GM18868 (cell line): ENCODE measurements around the gene CACNA1E.

Experiments
- ATAC-seq: cut with Tn5 transposase; IDR thresholded peaks from one replicate; pipeline ENCODE4 v1.9.1; 2021; ENCODE audit warnings: mild to moderate bottlenecking, moderate library complexity; ENCODE audit not compliant: unreplicated experiment

CACNA1E gene

DNA sequence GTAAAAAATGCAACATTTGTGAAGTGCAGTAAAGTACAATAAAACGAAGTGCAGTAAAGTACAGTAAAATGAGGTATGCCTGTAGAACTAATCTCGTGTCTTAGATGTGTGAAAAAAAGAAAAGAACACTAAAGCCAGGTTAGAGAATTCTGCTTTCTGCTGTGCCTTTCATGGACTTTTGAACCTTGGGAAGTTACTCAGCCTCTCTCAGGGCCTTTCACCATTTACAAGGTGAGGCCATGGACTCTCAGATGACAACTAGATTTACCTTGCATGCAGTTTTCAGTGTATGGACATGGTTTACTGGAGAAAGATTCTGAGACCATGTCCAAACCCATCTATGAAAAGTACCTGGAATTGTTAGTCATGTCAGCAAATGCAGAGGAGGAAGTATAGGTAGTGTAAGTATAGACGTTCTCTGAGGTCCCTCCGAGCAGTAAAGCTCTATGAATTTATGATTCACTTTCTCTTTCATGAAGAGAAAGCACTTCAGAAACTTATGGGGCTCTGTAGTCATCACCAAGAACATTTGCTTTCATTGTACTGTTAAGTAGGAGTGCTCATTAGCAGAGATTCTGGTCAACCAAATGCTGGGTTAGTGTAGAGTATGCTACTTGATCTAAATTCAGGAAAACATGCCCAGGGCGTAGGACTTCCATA, 143.1 kb downstream of the CACNA1E start:
- peak; percentile 86 for ATAC-seq

DNA sequence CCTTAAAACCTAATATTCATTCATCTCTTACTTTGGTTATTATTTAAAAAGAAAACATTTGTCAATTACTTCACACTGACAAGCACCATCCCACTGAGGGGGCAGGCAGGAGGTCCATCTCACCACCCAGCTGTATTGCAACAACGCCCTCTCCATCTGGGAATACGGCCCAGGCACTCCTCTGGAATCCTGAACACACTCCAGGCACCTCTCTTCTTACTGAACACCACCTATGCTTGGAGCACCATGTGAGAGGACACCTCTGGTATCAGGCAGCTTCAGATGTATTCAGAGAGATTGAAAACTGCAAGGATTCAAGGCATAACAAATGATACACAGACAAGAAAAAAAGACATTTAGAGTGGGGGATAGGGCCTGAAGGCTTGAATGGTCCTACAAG, 147.1 kb downstream of the CACNA1E start:
- ATAC-seq, result no peak

DNA sequence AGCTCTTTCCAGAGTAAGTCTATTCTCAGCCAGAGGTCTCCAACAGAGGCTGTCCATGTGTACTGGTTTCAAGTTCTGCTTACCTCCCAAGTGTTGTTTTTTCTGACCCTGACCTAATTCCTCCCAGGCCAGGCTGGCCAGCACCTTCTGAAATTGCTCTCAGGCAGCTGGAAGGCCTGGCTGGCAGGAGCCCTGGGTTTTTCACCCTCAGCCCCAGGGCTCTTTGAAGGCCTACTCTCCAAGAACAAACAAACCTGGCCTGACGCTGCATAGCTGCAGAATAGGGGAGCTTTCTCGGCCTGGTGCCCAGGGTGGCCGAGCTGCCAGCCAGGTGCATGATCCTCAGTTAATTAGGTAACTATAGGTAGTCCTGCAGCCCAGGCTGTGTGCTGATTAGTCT, 147.5 kb downstream of the CACNA1E start:
- no peak for ATAC-seq

DNA sequence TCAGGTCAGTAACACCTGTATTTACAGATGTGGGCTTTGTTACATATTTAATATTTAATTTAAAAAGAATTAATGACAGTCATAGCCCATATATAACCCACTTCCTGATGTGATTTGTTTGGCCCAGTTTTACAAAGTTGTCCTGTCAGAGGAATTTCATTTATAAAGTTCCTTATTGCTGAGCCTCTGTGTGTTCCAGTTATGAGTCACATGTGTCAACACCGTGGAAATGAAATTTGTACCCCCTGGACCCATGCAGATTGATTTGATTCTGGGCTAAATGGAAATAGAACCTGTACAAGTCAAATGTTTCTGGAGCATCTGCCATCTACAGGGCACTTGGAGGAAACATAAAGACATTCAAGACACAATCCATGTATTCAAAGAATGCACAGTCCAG, 149.2 kb downstream of the CACNA1E start:
- ATAC-seq, result no peak

DNA sequence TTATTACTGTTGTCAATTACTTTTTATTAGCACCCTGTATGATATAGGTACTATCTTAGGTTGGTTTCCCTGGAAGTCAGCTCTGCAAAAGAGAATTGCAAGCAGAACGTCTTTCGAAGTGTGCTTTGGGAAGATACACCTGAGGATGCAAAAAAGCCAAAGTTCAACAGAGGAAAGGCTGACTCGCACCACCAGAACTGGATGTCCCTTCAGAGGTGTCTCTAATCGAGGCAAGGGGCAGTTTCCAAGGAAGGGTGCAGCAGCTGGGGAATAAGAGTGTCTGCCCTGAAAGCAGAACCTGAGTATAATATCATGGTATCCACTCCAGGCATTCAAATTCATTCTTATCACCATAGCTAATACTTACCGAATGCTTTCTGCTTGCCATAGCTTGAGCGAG, 149.6 kb downstream of the CACNA1E start:
- no peak for ATAC-seq

DNA sequence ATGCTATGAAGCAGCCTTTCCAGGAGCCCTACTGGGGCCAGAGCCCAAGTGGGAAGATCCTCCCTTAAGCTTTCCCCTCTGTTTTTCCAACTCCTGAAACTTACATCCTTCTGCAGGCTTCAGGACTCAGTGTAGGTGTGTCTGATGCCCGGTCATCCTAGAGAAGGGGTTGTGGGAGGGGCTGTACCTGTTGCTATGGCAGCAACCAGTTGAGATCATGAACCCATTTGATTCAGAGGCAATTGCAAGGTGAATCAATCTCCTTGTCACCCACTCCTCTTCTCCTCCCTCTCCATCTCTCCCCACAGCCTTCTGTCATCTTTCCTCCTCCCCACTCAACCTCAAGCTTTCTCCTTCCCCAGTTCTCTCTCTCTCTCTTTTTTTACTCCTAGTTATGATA, 151.8 kb downstream of the CACNA1E start:
- ATAC-seq, result no peak

DNA sequence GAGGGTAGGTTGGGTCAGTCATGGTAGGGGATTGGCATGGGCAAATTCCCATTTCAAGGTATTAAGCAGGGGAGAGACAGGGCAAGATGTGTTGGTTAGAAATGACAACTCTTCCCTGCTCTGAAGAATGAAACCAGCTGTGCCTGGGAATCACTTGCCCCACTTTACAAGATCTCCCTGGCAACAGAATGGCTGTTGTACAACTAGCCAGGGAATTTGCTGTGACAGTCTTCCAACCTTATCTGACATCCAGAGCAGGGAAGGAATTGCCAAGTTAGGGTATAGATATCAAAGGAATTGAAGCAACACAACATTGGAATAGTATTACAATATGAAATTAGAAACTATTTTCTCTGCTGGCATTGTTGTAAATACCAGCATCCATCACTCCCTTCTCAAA, 154.7 kb downstream of the CACNA1E start:
- ATAC-seq, result no peak

DNA sequence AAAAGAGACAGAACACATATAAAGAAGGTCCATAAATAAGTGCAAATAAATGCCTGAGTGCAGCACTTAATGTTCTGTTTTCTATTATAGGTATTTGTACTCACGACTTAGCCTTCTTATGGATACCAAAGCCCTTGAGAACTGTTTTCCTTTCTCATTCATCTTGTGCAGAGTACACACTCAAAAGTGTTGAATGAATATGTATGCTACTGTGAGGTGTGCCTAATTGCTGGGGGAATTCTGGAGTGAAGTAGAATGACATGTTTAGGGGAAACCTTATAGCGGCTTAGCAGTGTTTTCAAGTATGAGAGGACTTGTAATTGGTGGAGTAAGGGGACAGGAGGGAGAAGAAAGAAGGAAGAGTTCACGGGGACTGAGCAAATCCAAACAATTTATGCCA, 157.6 kb downstream of the CACNA1E start:
- peak; percentile 59 for ATAC-seq

DNA sequence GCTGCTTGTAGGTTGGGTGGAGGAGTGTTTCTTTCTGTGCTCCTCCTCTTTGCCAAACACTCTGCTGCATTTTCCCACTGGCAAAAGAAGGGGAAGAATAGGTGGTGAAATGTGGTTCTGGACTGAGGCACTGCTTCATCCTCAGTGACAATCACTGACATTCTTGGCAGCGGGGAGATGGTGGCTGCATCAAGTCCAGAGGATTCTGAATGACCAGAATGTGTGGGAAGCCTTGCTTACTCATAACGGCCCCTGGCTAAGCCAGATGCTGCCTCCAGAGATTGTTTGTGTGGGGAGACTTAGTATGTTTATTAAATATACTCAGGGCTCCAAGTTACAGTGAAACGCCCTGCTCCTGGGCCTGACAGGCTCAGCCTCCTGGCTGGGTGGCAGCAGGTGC, 160.3 kb downstream of the CACNA1E start:
- ATAC-seq, result no peak

DNA sequence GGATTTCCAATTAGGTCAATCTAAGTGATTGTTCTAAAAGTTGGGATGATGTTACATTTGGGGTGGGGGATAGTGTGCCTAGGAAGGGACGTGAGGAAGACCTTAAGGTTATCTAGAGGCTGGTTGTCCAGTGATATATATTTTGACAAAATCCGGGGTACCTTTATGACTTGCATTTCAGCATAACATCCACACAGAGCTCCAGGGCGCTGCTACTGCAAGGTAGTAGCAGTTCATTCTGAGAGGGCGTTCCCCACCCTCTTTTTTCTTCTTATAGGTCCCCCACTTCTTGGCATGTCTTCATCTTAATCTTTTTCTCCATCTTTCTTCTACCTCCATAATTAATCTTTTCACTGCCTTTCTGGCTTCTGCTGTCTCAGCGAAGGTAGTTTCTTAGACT, 161.9 kb downstream of the CACNA1E start:
- no peak for ATAC-seq

DNA sequence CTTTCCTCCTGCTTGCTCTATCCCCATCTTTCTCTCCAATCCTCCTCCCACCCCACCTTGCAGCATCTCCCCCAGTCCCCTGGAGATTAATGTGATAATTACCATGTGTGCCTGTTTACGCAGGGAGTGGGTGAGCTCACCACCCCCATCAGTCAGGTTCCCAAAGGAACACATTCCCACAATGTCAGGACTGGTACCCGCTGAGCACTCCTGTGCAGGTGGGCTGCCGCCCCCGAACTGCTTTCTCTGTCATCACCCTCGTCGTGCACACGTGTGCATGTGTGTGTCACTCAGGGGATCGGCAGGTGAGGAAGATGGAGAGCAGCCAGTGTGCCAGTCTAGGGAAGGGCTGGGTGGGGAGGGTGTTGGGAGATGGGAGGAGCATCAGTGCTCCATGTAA, 163.4 kb downstream of the CACNA1E start:
- no peak for ATAC-seq

DNA sequence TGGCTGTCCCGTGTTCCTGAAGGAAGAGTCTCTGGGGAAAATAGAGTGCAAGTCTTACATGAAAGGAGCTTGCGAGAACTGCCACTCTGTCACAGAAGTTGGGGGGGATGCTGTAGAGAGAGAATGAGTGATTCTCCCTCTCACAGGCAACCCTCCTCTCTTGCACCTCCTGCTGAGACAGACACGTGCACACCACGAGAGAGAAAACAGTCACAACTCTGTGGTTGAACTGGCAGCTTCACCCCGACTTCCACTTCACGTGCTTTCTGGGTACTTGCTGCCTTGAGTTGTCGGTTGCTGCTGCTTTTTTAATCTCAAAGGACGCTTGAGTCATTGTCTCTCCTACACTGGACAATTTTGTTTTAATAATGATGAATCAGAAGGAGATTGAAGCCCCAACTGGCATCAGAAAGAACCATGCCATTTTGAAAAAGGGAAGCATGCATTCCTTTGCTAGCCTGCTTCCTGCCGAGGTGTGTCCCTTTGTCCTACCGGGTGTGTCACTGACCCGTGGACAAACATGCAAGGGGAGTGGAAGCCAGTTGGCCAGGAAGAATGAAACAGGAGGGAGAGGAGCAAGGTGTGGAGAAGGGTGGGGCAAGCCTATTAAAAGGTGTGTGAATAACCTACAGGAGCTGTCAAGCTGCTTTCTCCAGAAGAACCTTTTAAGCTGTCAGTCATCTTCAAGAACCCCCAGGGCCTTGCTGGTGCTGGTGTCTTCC, 164.2 kb downstream of the CACNA1E start:
- ATAC-seq, result no peak

DNA sequence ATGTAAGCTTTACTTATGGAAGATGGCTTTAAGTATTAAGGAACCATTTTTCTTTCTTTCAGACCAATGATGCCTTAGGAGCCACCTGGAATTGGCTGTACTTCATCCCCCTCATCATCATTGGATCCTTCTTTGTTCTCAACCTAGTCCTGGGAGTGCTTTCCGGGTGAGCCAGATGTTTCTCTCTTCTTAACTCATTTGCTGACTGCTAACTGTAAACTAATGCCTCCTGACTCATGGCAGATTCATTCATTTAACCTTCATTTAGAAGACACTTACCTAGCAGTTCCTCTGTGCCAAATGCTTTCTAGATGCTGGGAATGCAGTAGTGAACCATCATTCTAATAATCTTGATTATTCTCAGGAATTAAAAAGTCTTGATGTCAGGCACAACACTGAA, 168.0 kb downstream of the CACNA1E start:
- ATAC-seq, result no peak

DNA sequence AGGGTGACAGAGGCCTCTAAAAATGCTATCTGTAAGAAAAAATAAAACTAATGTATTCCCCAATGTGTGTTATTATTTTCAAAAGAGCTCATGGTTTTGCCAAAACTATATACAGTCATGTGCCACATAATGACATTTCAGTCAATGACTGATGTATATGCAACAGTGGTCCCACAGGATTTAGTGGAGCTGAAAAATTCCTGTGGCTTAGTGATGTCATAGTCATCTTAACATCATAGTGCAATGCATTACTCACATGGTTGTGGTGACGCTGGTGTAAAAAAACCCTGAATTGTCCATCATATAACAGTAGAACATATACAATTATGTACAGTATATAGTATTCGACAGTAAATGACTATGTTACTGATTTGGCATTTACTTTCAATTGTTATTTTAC, 172.4 kb downstream of the CACNA1E start:
- ATAC-seq, result no peak

DNA sequence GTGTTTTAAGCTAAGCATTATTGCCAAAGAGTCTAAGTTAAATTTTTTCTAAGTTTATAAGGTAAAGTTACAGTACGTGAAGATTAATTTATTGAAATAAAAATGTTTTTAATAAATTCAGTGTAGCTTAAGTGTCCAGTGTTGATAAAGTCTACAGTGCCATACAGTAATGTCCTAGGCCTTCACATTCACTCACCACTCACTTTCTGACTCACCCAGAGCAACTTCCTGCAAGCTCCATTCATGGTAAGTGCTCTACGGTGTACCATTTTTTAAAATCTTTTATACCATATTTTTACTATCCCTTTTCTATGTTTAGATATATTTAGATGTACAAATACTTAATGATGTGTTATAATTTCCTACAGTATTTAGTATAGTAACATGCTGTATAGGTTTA, 173.2 kb downstream of the CACNA1E start:
- ATAC-seq, result no peak

DNA sequence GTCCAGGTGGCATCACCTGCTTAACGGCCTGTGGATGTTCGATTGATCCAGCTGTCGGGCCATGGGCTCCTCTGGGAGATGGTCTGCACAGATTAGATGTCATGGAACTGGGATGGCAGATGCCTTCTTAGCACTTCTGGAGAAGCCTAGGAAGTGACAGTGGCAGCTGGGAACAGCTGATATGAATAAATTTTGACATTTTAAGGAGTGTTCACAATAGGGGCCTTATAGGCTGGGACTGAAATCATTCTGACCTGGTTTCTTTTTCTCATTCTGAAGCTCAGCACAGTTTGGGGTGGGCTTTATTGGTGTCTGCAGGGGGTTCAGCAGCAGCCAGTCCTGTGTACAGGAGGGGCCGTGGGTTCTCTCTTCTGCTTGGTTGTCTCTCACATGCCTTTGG, 175.3 kb downstream of the CACNA1E start:
- no peak for ATAC-seq

DNA sequence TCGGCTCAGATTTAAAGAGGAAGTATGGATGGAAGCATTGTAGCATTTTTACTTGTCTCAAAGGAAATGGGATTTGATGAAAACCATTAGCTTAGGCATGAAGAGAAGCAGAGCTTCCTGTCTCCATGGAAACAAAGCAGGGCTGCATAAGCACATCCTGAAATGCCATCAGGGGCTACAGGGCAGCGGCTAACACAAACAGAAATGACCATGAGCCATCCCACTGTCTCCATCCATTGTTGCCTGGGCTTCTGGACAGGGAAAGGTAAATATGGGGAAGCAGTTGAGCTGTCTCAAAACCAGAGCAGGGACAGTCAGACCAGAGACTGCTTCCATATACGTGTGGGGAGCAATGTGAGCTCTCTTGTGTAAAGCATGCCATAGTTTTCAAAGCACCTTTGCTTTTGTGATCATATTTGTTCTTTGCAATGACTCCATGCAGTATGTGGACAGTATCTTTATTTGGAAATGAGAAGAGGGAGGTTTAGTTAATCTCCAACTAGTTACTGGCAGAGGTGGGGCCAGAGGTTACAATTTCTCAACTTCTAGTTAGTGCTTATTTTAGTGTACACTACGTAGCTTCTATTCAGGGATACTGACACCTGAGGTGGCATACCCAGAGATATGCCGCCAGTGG, 176.1 kb downstream of the CACNA1E start:
- ATAC-seq, result no peak

DNA sequence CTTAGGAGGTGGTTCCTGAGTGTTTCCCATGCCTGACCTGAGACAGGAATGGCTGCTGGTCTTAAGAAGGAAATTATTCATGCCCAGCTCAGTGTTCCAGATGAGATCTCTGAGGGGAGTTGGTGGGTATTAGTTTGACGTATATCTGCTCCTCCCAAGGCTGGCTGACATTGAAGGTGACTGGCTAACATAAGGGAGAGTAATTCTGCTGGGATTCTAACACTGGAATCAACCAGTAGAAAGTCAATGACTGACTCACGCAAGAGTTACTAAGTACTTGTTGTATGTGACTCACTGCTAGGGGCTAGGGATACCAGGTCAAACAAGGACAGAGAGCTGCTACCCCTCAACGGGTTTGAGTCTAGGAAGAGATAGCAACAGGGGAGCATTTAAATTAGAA, 177.3 kb downstream of the CACNA1E start:
- no peak for ATAC-seq

DNA sequence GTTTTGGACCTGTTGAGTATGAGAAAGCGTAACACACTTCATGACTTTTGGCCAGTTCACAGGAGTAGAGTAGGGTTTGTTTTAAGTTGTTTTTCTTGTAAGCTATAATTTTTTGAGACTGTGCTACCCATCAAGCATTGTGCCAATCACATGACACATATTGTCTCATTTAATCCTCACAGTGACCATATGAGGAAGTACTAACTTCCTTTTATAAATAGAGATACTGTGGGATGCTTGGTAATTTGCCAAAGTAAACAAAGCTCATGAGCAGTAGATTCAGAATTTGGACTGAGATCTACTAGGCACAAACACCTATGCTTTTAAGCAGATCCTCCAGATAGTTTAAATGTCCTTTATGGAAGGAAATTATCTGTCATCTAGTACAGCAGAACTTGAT, 178.3 kb downstream of the CACNA1E start:
- ATAC-seq, result no peak

DNA sequence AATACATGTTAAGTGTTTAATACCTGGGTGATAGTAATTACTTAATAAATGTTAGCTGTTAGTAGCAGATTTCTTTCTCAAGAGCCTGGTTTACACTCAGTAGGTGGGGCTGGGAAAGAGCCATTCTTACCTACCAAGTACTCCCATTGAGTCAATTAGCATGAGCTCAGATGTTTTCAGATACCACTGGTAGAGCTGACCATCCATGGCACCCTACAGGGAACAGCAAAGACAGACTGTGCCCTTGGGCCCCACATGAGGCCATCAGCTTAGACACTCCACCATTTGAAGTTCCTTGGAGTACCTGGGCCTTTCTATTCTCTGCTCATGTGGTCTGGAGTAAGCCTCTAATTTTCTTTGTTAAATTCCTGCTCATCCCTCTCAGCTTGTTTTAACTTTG, 179.3 kb downstream of the CACNA1E start:
- no peak for ATAC-seq

DNA sequence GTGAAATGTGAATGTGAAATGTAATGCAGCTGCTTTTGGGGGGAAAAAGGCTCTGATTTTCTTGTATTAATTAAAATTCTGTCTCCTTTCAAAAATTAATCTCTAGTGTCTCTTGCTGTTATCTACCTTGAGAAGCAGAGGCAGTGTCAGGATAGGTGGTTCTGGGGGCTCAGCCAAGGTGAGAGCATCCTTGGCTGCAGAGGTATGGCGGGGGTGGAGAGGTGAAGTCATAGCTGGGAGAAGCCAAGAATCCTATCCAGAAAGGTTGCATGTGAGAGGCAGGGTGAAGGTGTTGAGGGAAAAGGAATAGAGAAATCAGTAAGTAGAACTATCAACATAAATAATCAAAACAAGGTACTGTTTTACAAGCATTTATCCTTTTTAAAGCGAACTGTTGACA, 181.2 kb downstream of the CACNA1E start:
- no peak for ATAC-seq

DNA sequence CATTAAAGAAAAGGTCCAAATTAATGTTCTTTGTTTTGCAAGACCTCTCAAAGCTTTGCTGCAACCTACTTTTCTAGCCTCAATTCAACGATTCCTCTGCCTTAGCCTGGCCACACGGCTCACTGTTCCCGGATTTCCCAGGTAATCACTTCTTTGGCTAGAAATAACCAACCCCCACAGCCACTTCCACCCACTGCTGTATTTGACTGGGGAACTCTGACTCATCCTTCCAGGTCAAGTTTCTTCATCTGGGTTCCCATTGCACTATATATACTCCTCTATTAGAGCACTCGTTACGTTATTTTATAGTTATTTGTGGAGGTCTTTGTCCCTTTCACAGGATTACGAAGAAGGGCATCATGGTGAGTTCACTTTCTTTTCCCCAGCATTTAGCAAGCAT, 185.9 kb downstream of the CACNA1E start:
- ATAC-seq, result no peak
